ENCODE measurements around the gene PLD4. TPM values are rescaled to one million over a fixed set of nuclear protein-coding genes. Genes with fewer than 3 reads are reported as not detected.
"Not testable (repeated sequence)": the region's sequence is repeated elsewhere in the genome, so short reads cannot be mapped to it uniquely, and the experiment has no call there.

Gene PLD4
- total RNA-seq, 1 experiment from 2014 or later, result 0.15 TPM

- CTCF ChIA-PET, result no interaction called here
- intact Hi-C loops (cut with micrococcal nuclease; ENCODE audit: unreplicated experiment), result no loop called here
- no TSS peak for BruUV-seq (replicated peaks)
These were observed 40.9 kb upstream of the PLD4 start for GRCh38 chr14:104883681-104884361.

GRCh38 chr14:104884381-104884780, 40.3 kb upstream of the PLD4 start:
- ATAC-seq, result not testable (repeated sequence)

More at GRCh38 chr14:104883681-104884361, 40.9 kb upstream of the PLD4 start:
- no peaks in the 10 kb centered on the region for H3K4me1 ChIP-seq (ENCODE audit: control insufficient read depth, insufficient read depth, low read length)
- in situ Hi-C loops (cut with HindIII; ENCODE audit: low pct_unique_long_range_greater_than_20kb, low sequenced_read_pairs), result no loop called here
- TF ChIP-seq POLR2AphosphoS5 (IDR thresholded peaks at IDR 0.05; ENCODE audit: low read depth, low read length), result no peak
- TF ChIP-seq SIN3A (IDR thresholded peaks at IDR 0.05; ENCODE audit: borderline replicate concordance, insufficient read depth, low read depth, low read length), result no peak
- TF ChIP-seq TCF7L2 (IDR thresholded peaks at IDR 0.05; ENCODE audit: low read depth, low read length), result no peak
- no peak for ATAC-seq
- H3K27me3 ChIP-seq (ENCODE audit: control insufficient read depth, insufficient read depth, low read length), result no peaks in the 10 kb centered on the region
- H3K36me3 ChIP-seq (ENCODE audit: control insufficient read depth, insufficient read depth, low read length), result no peaks in the 10 kb centered on the region
- H3K27ac ChIP-seq (ENCODE audit: low read length), result no peak overlapping the region
- no peaks in the 10 kb centered on the region for H3K9me3 ChIP-seq (ENCODE audit: control insufficient read depth, insufficient read depth, low read depth, low read length)
- POLR2A ChIA-PET, result no interaction called here
- H3K4me3 ChIP-seq (ENCODE audit: low read depth in 2 of 2, low read length in 2 of 2), result no peak overlapping the region
- DNase-seq (ENCODE audit: low read depth, low spot score), result no peak

DNA sequence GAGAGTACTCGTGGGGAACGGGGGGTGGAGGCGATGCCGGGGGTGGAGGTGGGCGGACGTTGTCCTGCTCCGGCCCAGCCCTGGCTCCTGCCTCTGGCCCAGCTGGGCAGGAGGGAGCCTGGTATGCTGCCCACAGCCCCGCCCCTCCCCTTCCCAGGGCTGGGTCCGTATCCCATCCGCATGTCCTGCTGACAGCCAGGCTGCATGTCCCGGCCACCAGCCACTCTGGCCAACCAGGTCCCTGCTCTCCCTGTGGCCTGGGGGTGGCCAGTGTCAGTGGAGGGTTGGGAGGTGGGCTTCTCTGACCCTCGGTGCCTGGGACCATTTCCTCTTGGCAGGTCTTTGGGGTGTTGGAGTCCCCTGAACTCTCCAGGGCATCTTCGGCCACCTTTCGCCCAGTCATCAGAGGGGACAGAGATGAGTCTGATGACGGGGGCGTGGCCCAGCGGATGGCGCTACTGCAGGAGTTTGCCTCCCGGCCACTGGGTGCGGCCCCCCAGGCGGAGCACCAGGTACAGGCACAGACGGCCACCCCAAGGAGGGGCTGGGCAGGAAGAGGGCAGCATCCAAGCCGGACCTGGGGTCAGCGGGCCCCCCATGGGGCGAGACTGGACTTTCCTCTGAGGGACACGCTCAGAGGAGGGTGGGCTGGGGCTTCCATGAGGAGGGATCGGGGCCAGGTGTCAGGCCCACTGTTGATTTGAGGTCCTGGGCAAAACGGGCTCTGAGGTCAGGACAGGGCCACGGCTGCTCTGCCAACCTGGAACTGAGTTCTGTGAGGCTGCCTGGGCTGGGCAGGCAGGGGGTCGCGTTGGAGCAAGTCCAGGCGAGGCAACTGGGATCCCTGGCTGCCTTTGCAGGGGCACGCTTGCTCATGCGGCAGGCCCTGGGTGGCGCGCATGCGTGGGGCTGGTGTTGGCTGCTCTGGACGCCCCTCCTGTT, 39.4 kb upstream of the PLD4 start:
- intact Hi-C loops (cut with micrococcal nuclease; ENCODE audit: unreplicated experiment), result no loop called here
- in situ Hi-C loops (cut with HindIII; ENCODE audit: low pct_unique_long_range_greater_than_20kb, low sequenced_read_pairs), result no loop called here
- no peak for TF ChIP-seq POLR2AphosphoS5 (IDR thresholded peaks at IDR 0.05; ENCODE audit: low read depth, low read length)
- no peak for TF ChIP-seq REST (IDR thresholded peaks at IDR 0.05; ENCODE audit: insufficient read depth in 1 of 2, low read depth in 2 of 2, low read length in 1 of 2)
- ATAC-seq (no peak), DNase-seq (ENCODE audit: low read depth, low spot score) (no peak)
- CTCF ChIA-PET, result no interaction called here
- no peaks in the 10 kb centered on the region for H3K36me3 ChIP-seq (ENCODE audit: control insufficient read depth, insufficient read depth, low read length)
- no peak overlapping the region for H3K4me3 ChIP-seq (ENCODE audit: low read depth in 2 of 2, low read length in 2 of 2)
- POLR2A ChIA-PET, result no interaction called here
- H3K27ac ChIP-seq (ENCODE audit: low read length), result no peak overlapping the region
- no peaks in the 10 kb centered on the region for H3K27me3 ChIP-seq (ENCODE audit: control insufficient read depth, insufficient read depth, low read length)
- H3K9me3 ChIP-seq (ENCODE audit: control insufficient read depth, insufficient read depth, low read depth, low read length), result no peaks in the 10 kb centered on the region
- H3K4me1 ChIP-seq (ENCODE audit: control insufficient read depth, insufficient read depth, low read length), result no peaks in the 10 kb centered on the region
- BruUV-seq (replicated peaks), result no TSS peak

More at GRCh38 chr14:104884381-104884780, 40.3 kb upstream of the PLD4 start:
- H3K4me3 ChIP-seq (ENCODE audit: low read depth in 2 of 2, low read length in 2 of 2); H3K36me3 ChIP-seq (ENCODE audit: control insufficient read depth, insufficient read depth, low read length); CTCF ChIA-PET; H3K4me1 ChIP-seq (ENCODE audit: control insufficient read depth, insufficient read depth, low read length); POLR2A ChIA-PET; DNase-seq (ENCODE audit: low read depth, low spot score); BruUV-seq (replicated peaks); H3K27me3 ChIP-seq (ENCODE audit: control insufficient read depth, insufficient read depth, low read length); in situ Hi-C loops (cut with HindIII; ENCODE audit: low pct_unique_long_range_greater_than_20kb, low sequenced_read_pairs); H3K9me3 ChIP-seq (ENCODE audit: control insufficient read depth, insufficient read depth, low read depth, low read length); intact Hi-C loops (cut with micrococcal nuclease; ENCODE audit: unreplicated experiment); H3K27ac ChIP-seq (ENCODE audit: low read length): not testable (repeated sequence)
